22Rv1 (cell line): ENCODE data around the gene SRSF4.
"Not testable (repeated sequence)": the region's sequence is repeated elsewhere in the genome, so short reads cannot be mapped to it uniquely, and the experiment has no call there.

Source experiments
- H3K27ac ChIP-seq: fragments of 450-650 bp; 2 replicates; pipeline ENCODE4 v1.5.1; 2017
- ZFX ChIP-seq: fragments of 450-650 bp; IDR thresholded peaks from 2 replicates; pipeline ENCODE4 v1.6.1; 2017; ENCODE audit warnings: antibody characterized with exemption, borderline replicate concordance
- TF ChIP-seq, protein P1 (sequence below): fragments of 450-650 bp; IDR thresholded peaks from 2 replicates; pipeline ENCODE4 v1.5.1; 2017; ENCODE audit warnings: mild to moderate bottlenecking

The SRSF4 gene

DNA sequence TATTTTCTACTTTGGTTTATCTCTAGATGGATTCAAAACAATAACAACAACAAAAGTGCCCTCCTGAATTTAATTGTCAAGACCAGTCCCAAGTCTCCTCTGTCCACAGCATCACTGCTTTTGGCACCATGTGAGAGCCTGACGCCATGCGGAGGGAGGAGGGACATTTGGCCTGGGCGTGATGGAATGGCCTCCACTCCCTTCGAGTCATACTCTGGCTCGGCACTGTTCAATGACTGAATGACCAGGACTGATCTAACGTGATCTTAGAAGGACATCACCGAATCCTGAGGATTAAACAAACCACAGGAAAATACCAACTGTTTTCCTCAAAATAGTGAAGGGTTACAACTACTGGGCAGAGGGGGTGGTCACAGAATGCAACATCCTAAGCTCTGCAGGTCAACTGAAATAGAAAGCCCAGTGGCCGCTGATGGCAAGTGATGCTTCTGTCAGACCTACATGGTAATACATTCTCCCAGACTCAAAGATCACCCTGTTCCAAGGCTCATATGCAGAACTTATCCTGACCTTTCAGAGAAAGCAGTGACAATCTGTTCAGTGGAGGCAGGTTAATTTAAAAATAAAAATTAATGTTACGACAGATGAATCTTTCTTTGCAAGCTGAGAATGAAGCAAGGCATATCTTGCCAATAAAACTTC is 19.1 kb downstream of the SRSF4 start:
- H3K27ac ChIP-seq, result no peak overlapping the region
- TF ChIP-seq, protein P1, sequence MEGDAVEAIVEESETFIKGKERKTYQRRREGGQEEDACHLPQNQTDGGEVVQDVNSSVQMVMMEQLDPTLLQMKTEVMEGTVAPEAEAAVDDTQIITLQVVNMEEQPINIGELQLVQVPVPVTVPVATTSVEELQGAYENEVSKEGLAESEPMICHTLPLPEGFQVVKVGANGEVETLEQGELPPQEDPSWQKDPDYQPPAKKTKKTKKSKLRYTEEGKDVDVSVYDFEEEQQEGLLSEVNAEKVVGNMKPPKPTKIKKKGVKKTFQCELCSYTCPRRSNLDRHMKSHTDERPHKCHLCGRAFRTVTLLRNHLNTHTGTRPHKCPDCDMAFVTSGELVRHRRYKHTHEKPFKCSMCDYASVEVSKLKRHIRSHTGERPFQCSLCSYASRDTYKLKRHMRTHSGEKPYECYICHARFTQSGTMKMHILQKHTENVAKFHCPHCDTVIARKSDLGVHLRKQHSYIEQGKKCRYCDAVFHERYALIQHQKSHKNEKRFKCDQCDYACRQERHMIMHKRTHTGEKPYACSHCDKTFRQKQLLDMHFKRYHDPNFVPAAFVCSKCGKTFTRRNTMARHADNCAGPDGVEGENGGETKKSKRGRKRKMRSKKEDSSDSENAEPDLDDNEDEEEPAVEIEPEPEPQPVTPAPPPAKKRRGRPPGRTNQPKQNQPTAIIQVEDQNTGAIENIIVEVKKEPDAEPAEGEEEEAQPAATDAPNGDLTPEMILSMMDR, result no peak
- TF ChIP-seq ZFX, result no peak

DNA sequence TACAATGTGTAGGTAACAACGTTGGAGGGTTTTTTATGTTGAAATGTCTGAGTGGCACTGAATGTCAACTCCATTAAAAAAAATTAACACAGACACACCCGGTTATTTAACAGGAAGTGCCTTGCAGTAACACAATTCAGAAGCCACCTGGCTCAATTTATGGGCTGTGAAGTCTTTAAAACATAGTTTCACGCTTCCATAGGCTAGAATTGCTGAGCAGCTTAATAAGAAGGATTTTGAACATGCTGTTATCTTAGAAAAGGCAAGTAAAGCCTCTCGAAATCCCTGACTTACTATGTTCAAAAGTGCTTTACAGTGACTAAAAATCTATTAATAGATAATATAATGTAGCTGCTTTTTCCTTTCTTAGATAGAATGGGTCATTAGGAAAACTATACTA is 19.7 kb downstream of the SRSF4 start:
- no peak overlapping the region for H3K27ac ChIP-seq
- no peak for TF ChIP-seq ZFX
- TF ChIP-seq, protein P1, result no peak

DNA sequence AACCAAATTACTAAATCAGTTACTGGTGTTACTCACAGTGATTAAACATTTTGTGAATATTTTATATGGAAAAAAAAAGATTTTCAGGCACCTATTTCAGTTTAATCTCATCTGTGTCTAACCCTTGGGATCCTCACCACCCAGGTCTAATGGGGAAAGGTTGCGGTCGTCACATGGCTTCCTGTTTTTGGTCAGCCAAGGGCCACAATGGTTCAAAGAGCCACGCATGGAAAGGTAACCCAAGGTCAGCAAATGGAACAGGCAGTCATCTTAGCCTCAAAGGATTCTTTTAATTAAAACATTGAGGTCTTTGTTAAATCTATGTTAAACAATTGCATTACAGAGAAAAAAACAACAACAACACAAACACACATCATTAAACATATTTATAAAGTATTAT is 21.9 kb downstream of the SRSF4 start:
- TF ChIP-seq, protein P1, result no peak
- no peak for TF ChIP-seq ZFX
- H3K27ac ChIP-seq, result no peak overlapping the region

DNA sequence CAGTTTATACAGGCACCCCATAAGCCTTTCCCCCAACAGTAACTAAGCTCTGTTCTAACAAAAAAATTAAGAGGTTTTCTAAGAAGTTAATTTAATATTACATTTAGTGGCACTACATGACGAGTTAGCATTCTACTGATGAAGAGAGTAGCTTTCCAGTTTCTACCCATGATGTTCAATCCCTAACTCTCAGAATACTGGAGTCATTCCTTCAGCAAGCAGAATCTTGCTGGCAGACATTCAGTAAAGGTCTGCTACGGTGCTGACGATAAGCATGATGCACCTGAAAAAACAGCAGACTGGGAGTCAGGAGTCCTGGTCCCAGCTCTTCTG is 24.5 kb downstream of the SRSF4 start:
- TF ChIP-seq, protein P1, result no peak
- no peak for TF ChIP-seq ZFX
- H3K27ac ChIP-seq, result no peak overlapping the region; the same call in 1 of the 2 replicates

DNA sequence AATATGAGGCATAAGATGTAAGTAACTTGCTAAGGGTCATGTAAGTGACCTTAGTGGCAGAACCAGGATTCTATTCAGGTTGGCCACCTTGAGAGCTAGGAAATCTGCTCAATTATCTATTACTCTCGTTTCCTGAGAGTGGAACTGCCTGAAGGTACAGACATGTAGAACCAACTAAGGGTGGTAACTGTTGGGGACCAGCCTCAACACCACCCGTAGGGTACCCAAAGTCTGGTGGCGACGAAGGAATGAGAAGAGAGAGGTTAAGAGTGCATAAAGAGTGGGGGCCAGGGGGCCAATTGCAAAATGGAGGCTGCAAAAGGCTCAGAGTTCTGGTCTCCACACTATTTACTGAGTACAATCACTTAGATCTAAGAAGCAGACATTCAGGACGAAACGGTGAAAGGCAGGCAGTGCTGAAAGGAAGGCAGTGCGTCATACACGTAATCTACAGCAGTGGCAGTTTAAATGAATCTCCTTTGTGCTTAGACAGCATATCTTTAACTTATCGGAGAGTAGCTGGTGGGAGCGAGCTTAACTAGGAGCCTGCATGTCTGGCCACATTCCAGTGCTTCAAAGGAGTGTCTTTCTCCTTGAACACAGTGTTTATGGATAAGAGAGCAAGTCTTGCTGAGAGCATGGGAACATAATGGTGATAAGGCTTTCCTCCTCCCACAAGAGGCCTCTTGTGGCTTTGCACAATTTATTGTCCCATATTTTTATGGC is 25.0 kb downstream of the SRSF4 start:
- H3K27ac ChIP-seq, result no peak overlapping the region; the same call in 1 of the 2 replicates
- TF ChIP-seq, protein P1, result no peak
- no peak for TF ChIP-seq ZFX

DNA sequence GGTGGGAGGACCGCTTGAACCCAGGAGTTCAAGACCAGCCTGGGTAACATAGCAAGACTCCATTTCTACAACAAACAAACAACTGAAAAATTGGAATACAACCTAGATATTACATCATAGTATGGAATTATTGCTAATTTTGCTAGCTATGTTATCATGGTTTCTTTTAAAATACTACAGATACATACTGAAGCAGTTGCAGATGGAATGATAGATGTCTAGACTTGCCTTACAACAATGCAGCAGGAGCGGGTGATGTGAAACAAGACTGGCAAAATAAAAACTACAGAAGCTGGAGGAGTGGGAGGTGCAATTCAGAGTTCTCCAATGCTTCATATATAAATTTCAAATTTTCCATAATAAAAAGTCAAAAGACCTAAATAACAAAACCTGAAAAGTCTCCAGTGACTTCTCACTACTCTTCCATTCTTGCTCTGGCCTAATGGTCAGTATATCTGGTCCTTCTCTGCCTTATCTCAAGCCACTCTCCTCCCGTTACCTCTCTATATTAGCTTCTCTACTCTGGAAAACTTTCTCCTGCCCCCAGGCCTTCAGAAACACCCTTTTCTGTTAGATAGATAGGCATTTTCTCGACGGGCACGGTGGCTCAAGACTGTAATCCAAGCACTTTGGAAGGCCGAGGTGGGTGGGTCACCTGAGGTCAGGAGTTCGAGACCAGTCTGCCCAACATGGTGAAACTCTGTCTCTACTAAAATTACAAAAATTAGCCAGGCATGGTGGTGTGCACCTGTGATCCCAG is 29.5 kb downstream of the SRSF4 start:
- H3K27ac ChIP-seq, result no peak overlapping the region
- TF ChIP-seq, protein P1, result no peak
- TF ChIP-seq ZFX, result no peak

DNA sequence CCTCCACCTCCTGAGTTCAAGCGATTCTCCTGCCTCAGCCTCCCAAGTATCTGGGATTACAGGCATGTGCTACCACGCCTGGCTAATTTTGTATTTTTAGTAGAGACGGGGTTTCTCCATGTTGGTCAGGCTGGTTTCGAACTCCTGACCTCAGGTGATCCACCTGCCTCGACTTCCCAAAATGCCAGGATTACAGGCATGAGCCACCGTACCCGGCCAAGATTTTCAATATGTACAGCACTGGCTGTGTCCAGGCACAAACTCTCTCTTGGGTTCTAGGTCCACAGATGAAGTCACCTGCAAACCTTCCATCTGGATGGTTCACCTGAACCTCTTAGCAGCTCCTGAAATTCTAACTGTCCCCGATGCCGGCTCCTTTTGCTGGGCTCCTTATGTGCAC is 31.4 kb downstream of the SRSF4 start:
- H3K27ac ChIP-seq, result not testable (repeated sequence)
